T-helper 17 cell (primary cell): ENCODE data around the gene MDM4. TPM values are rescaled to one million over a fixed set of nuclear protein-coding genes. Genes with fewer than 3 reads are reported as not detected.
"Not testable (repeated sequence)": the region's sequence is repeated elsewhere in the genome, so short reads cannot be mapped to it uniquely, and the experiment has no call there.

Experiments
- ATAC-seq: fragments of 150-1000 bp; cut with Tn5 transposase; 2 replicates; pipeline ENCODE4 v1.10.0; 2021; ENCODE audit warnings: mild to moderate bottlenecking, moderate library complexity
- DNase-seq, 3 donors: peaks; one replicate each; pipeline versions ENCODE4 v3.0.0 to v3.0.0-alpha.2; 2020 to 2021
- H3K9me3 ChIP-seq: one replicate; pipeline ENCODE4 v1.7.0; 2013; ENCODE audit warnings: low read length, mild to moderate bottlenecking; ENCODE audit not compliant: control insufficient read depth, poor library complexity, severe bottlenecking
- H3K27ac Mint-ChIP-seq: one replicate; pipeline ENCODE4 v1.8.0; 2022; ENCODE audit warnings: mild to moderate bottlenecking, moderate library complexity, mixed read lengths
- H3K27me3 Mint-ChIP-seq: one replicate; pipeline ENCODE4 v1.8.0; 2022; ENCODE audit warnings: mixed read lengths
- H3K36me3 Mint-ChIP-seq: one replicate; pipeline ENCODE4 v1.8.0; 2022; ENCODE audit warnings: low read depth, mixed read lengths
- H3K4me1 Mint-ChIP-seq: one replicate; pipeline ENCODE4 v1.8.0; 2022; ENCODE audit warnings: mild to moderate bottlenecking, mixed read lengths
- H3K4me3 Mint-ChIP-seq: one replicate; pipeline ENCODE4 v1.8.0; 2022; ENCODE audit warnings: mild to moderate bottlenecking, moderate library complexity, mixed read lengths
- total RNA-seq, 4 donors: library from RNA in 2 of 4; stranded (reverse) in 2 of 4; gene quantifications; one replicate each; pipeline ENCODE4 v1.2.3 and lab custom pipeline; 2022 to 2026

Gene MDM4
- total RNA-seq, 2 donors from 2014 or later: 205 to 225 TPM

DNA sequence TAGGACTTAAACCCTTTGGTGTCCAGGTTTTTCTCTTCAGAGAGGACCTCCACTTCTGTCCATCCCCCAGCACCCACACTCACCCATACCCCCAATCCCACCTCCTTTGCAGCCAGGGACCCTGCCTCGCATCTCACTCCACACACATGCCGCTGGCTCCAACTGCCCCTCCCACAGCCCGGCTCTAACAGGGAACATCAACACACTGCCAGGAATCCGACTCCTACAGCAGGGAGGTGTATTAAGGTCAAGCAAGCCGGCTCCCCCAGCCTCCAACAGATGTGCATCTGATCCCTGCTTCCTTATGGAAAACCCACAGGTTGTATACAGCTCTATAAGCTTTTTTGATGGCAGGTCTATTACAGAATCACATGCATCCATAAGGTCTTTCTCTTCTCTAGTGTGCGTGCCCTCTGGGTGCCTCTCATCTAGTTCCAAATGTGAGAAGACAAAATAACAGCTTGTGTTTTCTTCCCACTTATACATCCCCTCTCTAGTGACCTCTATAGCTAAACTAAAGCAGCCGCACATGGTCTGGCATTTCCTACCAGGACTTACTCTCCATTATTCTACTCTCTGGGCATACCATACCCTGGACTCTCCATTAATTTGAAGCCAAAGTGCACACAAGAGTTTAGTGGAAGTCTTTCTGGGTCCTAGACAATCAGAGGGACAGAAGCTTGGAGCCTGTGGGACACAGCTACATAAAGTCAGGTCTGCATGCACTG lies 37.9 kb upstream of the MDM4 start:
- peaks cover 75% of the 10 kb centered on the region for H3K4me1 Mint-ChIP-seq
- no peaks in the 10 kb centered on the region for H3K27me3 Mint-ChIP-seq
- DNase-seq (no peak), ATAC-seq (no peak)
- H3K36me3 Mint-ChIP-seq: peaks cover 7% of the 10 kb centered on the region
- peak overlapping the region; percentile 92 for H3K27ac Mint-ChIP-seq
- H3K9me3 ChIP-seq: no peaks in the 10 kb centered on the region
- peak overlapping the region; percentile 33 for H3K4me3 Mint-ChIP-seq

DNA sequence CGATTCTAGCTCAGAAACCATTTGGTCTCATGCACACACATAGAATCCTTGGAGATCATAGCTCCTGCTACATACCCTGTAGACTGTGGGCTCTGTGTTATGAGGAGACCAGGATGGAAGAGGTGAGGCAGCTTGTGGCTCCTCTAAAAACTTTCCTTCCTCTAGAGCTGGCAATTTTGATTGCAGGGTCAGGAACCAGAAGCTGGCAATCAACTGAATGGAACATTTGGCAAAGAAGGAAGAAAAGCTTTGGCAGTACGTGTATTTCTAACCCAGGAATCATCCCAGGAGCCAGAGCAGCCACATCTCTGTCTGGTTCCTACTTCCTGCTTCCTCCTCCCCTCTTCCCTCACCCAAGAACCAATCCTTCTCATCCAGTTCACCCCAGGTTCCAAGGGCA lies 37.3 kb upstream of the MDM4 start:
- peak overlapping the region; percentile 12 for H3K4me3 Mint-ChIP-seq
- H3K27me3 Mint-ChIP-seq: no peaks in the 10 kb centered on the region
- H3K36me3 Mint-ChIP-seq: peaks cover 7% of the 10 kb centered on the region
- no peak for ATAC-seq
- peak overlapping the region; percentile 92 for H3K27ac Mint-ChIP-seq
- H3K9me3 ChIP-seq: no peaks in the 10 kb centered on the region
- no peak for DNase-seq
- H3K4me1 Mint-ChIP-seq: peaks cover 75% of the 10 kb centered on the region

DNA sequence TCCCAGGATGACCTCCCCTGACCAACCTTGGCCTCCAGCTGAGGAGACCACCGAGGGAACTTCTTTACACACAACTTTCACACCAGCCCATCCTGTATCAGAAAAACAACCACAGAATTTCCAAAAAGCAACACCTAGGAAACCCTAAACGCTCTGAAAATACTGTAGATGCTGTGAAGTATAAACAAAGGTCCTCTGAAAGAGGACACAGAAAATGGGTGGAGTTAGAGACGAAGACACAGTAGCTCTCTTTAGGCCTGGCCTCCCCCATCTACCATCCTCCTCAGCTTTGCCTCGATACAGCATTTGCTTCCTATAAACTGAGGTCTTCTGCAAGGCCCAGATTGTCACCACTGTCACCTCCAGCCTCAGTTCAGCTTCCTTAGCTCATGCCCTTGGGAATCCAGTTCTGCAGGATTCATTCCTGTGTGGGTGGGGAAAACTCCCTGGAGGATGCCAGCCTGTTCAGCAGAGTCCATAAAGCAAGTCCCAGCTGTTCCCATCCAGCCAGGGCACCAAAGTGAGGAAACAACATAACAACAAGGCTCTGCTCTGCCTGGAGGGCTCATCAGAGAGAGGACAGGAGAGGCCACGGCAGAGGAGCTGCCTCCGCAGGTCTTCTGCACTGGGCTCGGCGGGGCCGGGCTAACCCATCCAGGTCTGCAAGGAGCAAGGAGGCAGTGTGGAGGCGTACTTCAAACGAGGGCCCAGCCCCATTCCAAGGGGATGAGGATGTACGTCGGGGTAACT lies 36.6 kb upstream of the MDM4 start:
- Mint-ChIP-seq H3K4me1 (peaks cover 71% of the 10 kb centered on the region), H3K27me3 (no peaks in the 10 kb centered on the region), H3K36me3 (peaks cover 4% of the 10 kb centered on the region), H3K27ac (peak overlapping the region; percentile 92), H3K4me3 (peak overlapping the region; percentile 12)
- no peak for DNase-seq
- no peaks in the 10 kb centered on the region for H3K9me3 ChIP-seq
- ATAC-seq: no peak

DNA sequence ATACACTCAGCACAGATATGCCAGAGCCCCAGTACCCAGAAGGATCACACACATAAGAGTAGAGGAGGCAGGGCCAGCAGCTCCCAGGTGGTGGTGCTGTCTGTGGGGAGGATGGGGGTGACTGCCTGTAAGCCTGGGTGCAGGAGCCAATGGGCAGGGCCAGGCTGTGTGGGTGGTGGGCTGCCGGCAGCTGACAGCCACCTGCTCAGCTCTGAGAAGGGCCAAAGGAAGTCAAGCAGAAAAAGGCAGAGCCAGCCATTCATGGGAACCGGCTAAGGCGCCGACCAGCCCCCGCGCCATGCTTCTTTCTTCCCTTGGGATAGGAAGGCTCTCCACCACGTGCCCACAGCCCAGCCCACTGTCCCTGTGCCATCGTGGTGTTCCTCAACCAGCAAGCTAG lies 35.7 kb upstream of the MDM4 start:
- ATAC-seq (peak; percentile 38), DNase-seq (no peak)
- H3K27ac Mint-ChIP-seq: peak overlapping the region; percentile 92
- peaks cover 2% of the 10 kb centered on the region for H3K36me3 Mint-ChIP-seq
- H3K4me1 Mint-ChIP-seq: peaks cover 68% of the 10 kb centered on the region
- H3K9me3 ChIP-seq: no peaks in the 10 kb centered on the region
- H3K27me3 Mint-ChIP-seq: no peaks in the 10 kb centered on the region
- H3K4me3 Mint-ChIP-seq: no peak overlapping the region

DNA sequence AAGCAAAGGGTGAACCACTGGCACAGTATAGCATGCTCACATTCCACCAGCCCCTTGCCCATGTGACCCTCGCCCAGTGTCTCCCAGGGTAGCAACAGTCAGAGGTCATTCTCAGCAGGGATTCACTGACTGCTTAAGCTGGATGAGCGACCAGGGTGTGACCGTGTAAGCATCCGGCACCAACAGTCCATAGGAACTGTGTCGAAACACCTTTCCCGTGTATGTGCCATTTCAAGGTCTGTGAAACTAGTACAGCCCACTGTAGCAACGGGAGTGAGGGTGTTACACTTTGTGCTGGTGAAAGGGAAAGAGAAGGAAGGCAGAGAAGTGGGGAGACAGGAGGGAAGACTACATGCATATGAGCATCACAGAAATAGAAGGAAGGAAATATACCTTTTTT lies 32.4 kb upstream of the MDM4 start:
- DNase-seq (no peak), ATAC-seq (no peak)
- H3K9me3 ChIP-seq: no peaks in the 10 kb centered on the region
- no peaks in the 10 kb centered on the region for H3K27me3 Mint-ChIP-seq
- H3K36me3 Mint-ChIP-seq: peaks cover 4% of the 10 kb centered on the region
- peaks cover 54% of the 10 kb centered on the region for H3K4me1 Mint-ChIP-seq
- H3K27ac Mint-ChIP-seq: peak overlapping the region; percentile 24
- no peak overlapping the region for H3K4me3 Mint-ChIP-seq

DNA sequence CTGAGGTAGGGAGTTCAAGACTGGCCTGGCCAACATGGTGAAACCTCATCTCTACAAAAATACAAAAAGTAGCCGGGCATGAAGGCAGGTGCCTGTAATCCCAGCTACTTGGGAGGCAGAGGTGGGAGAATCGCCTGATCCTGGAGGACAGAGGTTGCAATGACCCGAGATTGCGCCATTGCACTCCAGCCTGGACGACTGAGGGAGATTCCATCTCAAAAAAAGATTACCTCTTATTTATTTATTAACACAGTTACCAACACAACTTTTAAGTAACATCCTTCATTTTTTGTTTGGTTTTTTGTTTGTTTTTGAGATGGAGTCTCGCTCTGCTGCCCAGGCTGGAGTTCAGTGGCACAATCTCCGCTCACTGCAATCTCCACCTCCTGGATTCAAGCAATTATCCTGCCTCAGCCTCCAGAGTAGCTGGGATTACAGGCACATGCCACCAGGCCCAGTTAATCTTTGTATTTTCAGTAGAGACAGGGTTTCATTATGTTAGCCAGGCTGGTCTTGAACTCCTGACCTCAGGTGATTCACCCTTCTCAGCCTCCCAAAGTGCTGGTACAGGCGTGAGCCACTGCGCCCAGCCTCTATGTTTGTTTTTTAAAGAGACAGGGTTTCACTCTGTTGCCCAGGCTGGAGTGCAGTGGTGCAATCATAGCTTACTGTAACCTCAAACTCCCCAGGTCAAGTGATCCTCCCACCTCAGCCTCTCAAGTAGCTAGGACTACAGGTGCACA lies 29.5 kb upstream of the MDM4 start:
- H3K27me3 Mint-ChIP-seq, H3K36me3 Mint-ChIP-seq, DNase-seq, H3K4me3 Mint-ChIP-seq, ATAC-seq, H3K9me3 ChIP-seq, H3K27ac Mint-ChIP-seq: not testable (repeated sequence)
- H3K4me1 Mint-ChIP-seq: peaks cover 44% of the 10 kb centered on the region

DNA sequence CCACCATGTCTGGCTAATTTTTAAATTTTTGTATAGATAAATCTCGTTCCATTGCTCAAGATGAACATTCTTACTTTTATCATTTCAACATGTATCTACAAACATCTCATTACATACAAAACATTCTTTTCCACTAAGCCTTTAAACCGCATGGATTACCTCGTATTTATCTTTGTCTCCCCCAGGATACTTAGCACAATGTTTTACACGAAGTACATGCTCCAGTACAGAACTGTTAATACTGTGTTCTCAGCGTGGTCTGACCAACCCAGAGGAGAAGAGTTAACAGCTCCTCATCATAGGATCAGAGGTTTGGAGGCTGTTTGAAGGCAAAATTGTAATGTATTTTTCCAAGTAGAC lies 29.0 kb upstream of the MDM4 start:
- no peak for ATAC-seq

DNA sequence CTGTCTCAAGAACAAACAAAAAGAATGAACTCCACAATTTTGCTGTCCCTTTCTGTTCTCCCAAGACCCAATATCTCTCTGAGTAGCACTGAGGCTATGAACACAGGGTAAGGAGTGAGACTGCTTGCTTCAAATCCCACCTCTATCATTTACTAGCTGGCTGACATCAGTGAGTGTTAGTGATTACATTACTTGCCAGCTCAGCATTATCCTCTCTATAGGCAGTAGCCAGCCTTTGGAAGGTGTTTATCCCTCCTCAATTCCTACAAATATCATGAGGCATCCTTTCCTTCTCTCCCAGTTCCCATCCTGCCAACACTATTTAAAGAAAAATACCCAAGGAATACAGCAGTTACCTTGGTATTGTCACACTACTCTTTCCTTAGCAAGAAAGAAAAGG lies 24.6 kb upstream of the MDM4 start:
- no peak for DNase-seq
- peak overlapping the region; percentile 93 for H3K4me3 Mint-ChIP-seq
- H3K4me1 Mint-ChIP-seq: peaks cover 58% of the 10 kb centered on the region

More for the DNA sequence above, 29.0 kb upstream of the MDM4 start:
- Mint-ChIP-seq H3K27me3 (no peaks in the 10 kb centered on the region), H3K4me3 (no peak overlapping the region), H3K27ac (no peak overlapping the region), H3K4me1 (peaks cover 50% of the 10 kb centered on the region), H3K36me3 (peaks cover 4% of the 10 kb centered on the region)
- no peaks in the 10 kb centered on the region for H3K9me3 ChIP-seq
- no peak for DNase-seq

DNA sequence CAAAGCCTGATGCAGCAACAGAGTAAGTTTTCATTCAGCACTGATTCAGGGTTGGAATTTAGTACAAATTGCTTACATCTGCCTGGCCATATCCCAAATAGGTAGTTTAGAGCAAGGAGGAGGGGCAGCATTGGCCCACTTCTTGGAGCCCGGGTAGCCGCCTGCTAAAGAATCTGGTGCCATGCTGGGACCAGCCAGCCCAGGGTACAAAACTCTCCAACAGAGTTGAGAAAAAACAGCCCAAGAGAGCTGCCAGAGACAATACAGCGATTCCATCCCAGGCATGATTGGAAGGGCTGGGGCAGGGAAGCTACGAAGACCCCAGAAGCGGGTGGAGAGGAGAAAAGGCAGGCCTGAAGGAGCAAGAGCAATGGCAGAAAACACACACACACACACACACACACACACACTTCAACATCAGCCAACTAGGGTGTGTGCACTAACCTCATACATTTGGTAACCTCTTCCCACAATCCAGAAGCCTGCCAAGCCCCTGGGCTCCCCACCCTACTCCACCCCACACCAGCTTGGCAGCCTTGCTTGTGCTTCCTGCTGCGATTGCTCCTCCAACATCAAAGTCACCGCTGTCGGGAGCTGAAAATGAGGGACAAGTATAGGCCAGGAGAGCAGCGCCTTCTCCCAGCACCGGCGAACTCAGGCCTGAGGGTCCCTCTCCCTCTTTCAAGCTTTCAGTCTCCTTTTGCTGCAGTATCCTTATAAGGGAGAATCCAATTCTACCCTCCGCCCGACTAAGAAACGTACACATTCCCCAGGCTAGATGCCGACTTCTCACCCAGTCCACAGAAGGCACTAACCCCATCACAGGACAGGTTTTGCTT lies 22.8 kb upstream of the MDM4 start:
- ATAC-seq (peak; percentile 1), DNase-seq (peak in 1 of 3 donors; percentile 22)
- Mint-ChIP-seq H3K36me3 (peaks cover 4% of the 10 kb centered on the region), H3K4me1 (peaks cover 57% of the 10 kb centered on the region), H3K27me3 (peaks cover 4% of the 10 kb centered on the region), H3K27ac (peak overlapping the region; percentile 94), H3K4me3 (peak overlapping the region; percentile 93)
- no peaks in the 10 kb centered on the region for H3K9me3 ChIP-seq

More for the DNA sequence above, 24.6 kb upstream of the MDM4 start:
- ATAC-seq: no peak
- no peaks in the 10 kb centered on the region for H3K27me3 Mint-ChIP-seq
- H3K27ac Mint-ChIP-seq: peak overlapping the region; percentile 94
- H3K9me3 ChIP-seq: no peaks in the 10 kb centered on the region
- peaks cover 4% of the 10 kb centered on the region for H3K36me3 Mint-ChIP-seq

DNA sequence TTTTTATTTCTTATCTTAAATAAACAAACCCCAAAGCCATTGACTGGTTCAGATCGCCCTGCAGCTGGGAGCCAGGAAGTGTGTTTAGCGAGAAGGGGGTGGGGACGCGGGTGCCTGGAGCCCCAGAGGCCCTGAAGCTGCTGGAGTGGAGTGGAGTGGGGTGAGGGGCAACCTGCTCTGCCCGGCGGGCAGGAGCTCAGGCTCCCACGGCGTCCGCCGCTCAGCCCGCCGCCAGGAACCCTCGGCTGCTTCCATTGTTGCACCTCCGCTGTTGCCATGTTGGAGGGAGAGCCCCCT lies 22.3 kb upstream of the MDM4 start:
- H3K27me3 Mint-ChIP-seq: peaks cover 4% of the 10 kb centered on the region
- H3K9me3 ChIP-seq: no peaks in the 10 kb centered on the region
- peak; percentile 33 to 49 (median 33) for DNase-seq
- peak overlapping the region; percentile 94 for H3K27ac Mint-ChIP-seq
- peak overlapping the region; percentile 93 for H3K4me3 Mint-ChIP-seq
- peaks cover 57% of the 10 kb centered on the region for H3K4me1 Mint-ChIP-seq
- peaks cover 2% of the 10 kb centered on the region for H3K36me3 Mint-ChIP-seq
- peak; percentile 52 for ATAC-seq

DNA sequence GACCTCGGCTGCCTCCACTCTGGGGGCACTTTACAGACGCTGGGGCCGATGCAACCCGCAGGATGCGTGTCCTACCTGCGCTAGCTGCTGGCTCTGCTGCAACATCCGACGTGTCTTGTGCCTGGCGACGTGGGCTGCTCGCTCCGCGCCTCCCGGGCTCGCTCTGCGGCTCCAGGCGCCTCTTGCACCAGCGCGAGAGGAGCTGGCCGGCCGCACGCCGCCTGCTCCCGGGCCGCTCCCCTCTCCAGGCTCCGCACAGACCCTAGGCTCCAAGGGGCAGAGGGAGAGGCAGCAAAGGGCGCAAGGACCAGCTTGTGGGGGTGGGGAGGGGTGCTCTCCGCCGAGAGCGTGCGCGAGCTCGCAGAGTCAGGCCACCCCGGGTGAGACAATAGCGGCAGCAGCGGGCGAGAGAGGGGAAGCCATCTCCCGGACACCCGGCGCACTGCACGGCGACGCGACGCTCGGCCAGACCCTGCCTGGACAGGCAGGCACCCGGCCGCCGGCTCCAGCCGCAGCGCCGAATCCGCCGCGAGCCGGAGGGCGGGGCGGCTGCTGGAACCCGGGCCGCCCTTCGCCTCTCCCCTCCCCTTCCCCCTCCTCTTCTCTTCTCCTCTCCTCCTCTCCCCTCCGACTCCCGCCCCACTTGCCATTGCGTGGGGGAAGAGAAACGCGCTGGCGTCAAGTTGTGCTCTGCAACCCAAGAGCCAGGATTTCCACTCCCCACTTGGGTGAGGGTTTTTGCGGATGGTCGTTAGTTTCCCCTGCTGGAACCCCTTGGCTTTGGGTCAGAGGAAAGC lies 21.7 kb upstream of the MDM4 start, which contains the start of gene PIK3C2B:
PIK3C2B (minus strand) TSS at position 525 of the 797 bp plus-strand sequence. CDS start 25,003 bp downstream, outside the sequence.
- Mint-ChIP-seq H3K4me3 (peak within 1 kb of the TSS; percentile 93), H3K4me1 (peaks cover 56% of the 10 kb centered on the region), H3K27me3 (peaks cover 4% of the 10 kb centered on the region)

More for the DNA sequence above, 21.7 kb upstream of the MDM4 start, which contains the start of gene PIK3C2B:
- H3K36me3 Mint-ChIP-seq: peaks cover under 1% of the 10 kb centered on the region
- ATAC-seq (peak; percentile 76), DNase-seq (peak; percentile 51 to 55 (median 53))
- H3K9me3 ChIP-seq: no peaks in the 10 kb centered on the region
- peak within 1 kb of the TSS; percentile 94 for H3K27ac Mint-ChIP-seq
